Cardiac fibroblast (primary cell): Measurements from ENCODE around the gene SNX27.
"Not testable (repeated sequence)": the region's sequence is repeated elsewhere in the genome, so short reads cannot be mapped to it uniquely, and the experiment has no call there.

Experiments
- DNase-seq, 2 donors: peaks; one replicate each; pipeline versions ENCODE4 v3.0.0 to v3.0.0-alpha.2; 2010; ENCODE audit warnings: low read depth in 2 of 2
- H3K4me3 ChIP-seq, 2 donors: replicated peaks in 1 of 2; 1 replicate in 1 of 2; 2 replicates in 1 of 2; pipeline ENCODE4 v1.5.1; 2011; ENCODE audit warnings: low read depth in 2 of 2, low read length in 2 of 2, mild to moderate bottlenecking in 2 of 2, moderate library complexity in 1 of 2
- TF ChIP-seq, protein P1 (sequence below): IDR thresholded peaks from one replicate; pipeline ENCODE4 v1.5.1; 2011; ENCODE audit warnings: low read depth, mild to moderate bottlenecking, low read length, inconsistent platforms

The SNX27 gene

DNA sequence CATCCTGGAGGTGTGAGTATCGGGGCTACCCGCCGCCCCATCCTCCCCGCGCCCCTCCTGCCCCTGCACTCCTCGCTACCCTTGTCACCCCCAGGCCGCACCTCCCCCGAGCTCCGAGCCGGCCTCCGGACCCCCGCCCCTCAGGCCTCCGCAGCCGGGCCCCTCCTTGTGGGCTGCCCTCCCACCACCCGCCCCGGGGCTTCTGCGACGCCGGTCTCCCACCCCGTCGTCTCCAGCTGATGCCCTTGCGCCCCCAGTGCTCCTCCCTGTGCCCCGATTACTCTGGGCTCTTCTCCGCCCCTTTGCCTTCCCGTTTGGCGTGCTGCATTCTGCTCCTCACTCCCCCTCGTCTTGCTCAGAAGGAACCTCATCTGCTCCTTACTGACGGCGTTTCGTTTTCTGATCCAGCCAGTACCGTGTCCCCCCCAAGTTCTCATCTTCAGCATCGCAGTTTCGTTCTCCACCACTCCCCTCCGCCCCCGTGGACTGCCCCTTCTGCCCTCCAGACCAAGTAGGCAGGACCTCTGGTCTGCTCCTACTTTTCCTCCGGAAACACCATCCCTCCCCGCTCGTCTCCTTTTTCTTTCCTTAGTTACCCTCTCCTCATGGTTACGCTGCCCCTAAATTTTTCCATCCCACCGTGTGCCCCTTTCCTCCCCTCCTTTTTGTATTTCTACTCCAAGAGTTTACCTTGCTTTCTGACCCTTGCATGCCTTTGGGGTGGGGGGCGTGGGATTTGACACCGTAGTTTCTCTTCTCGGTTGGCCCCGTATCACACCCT, 841 bp downstream of the SNX27 start:
- H3K4me3 ChIP-seq = peak overlapping the region; percentile 77 to 88
- TF ChIP-seq, protein P1, sequence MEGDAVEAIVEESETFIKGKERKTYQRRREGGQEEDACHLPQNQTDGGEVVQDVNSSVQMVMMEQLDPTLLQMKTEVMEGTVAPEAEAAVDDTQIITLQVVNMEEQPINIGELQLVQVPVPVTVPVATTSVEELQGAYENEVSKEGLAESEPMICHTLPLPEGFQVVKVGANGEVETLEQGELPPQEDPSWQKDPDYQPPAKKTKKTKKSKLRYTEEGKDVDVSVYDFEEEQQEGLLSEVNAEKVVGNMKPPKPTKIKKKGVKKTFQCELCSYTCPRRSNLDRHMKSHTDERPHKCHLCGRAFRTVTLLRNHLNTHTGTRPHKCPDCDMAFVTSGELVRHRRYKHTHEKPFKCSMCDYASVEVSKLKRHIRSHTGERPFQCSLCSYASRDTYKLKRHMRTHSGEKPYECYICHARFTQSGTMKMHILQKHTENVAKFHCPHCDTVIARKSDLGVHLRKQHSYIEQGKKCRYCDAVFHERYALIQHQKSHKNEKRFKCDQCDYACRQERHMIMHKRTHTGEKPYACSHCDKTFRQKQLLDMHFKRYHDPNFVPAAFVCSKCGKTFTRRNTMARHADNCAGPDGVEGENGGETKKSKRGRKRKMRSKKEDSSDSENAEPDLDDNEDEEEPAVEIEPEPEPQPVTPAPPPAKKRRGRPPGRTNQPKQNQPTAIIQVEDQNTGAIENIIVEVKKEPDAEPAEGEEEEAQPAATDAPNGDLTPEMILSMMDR = no peak

DNA sequence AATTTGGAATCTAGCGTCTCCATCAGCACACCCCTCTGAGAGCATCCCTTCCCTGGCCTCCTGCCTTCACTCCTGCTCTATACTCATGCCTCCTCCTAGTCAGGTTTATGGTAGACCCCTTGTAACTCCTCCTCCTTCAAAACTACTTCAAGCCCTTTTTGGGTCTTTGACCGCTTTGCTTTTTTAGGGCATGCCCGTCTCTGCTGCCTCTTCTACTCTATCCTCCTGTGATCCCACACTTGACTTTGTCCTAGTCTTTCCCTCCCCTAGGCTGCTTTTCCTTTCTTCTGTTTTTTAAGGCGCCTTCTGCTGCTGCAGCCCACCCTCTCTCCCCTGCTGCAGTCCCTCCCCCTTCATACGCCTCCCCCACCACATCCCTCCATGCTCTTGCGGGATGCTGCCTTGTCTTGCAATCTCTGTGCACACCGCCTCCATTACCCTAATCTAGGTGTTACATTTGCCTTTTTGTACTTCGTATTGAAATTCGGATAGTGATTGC, 1.5 kb downstream of the SNX27 start:
- TF ChIP-seq, protein P1 = no peak
- H3K4me3 ChIP-seq = peak overlapping the region; percentile 77 to 88
- DNase-seq = no peak

More for the DNA sequence above, 841 bp downstream of the SNX27 start:
- DNase-seq = peak; percentile 23 to 44

DNA sequence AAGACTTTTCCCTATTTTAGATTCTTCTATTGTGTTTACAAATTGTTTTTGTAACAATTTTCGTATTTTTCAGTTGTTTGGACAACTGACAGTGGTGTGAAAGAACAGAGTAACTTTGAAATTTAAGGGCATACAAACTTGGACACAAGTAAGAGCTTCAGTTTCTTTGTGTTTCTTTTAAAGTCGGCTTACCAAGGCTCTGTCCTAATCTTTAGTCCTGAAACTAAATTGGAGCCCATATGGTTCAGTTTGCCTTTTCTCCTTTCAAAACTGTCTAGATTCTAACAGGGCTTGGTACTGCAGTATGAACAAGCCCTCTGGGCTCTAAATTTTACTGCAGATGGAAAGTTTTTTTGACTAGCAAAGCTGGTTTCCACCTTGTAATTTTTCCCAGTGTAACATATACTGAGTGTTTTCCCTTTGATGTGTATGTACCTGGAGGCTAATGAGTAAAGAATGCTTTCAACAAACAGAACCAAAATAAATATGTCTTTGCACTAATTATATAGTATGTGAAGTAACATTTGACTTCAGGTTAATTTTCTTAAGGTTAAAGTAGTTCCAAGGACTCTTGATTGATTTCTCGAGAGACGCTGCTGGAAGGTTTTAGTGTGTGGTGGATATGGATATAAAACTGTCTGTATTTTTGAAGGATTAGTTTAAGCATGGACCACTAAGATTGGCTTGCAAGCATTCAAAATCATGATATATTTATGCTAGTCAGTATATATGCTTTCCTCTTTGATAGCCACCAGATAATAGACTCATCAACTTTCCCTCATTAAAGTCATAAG, 4.1 kb downstream of the SNX27 start:
- no peak for DNase-seq
- TF ChIP-seq, protein P1 = no peak
- no peak overlapping the region for H3K4me3 ChIP-seq

DNA sequence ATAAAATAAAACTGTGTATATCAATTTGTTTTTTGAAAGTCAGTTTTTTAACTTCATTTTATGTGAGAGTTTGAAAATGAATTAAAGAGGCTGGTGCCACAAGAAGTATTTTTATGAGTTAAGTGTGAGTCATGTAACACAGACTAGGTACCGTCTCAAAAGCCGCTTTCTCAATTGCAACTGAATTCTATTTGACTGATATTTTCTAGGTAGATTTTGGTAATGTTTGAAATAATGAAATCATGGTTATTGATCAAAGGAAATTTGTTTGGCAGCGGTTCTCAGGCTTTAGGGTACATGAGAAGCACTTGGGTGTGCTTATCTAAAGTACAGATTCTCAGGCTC, 4.6 kb downstream of the SNX27 start:
- no peak overlapping the region for H3K4me3 ChIP-seq
- TF ChIP-seq, protein P1 = no peak
- peak in 1 of 2 donors; percentile 56 for DNase-seq

DNA sequence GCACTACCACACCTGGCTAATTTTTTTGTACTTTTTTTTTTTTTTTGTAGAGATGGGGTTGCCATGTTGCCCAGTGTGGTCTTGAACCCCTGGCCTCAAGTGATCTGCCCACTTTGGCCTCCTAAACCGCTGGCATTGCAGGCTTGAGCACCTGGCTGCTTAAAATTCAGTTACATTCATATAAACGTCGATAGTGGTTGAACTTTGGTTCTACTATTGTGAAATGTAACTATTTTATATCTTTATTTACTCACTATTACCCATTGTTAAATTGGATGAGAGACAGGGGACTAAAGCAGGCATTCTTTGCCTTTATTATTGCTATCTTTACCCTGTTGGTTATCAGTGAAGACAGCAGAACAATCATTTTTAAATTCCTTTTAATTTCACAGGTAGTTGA, 6.2 kb downstream of the SNX27 start:
- TF ChIP-seq, protein P1 = no peak
- H3K4me3 ChIP-seq = no peak overlapping the region

DNA sequence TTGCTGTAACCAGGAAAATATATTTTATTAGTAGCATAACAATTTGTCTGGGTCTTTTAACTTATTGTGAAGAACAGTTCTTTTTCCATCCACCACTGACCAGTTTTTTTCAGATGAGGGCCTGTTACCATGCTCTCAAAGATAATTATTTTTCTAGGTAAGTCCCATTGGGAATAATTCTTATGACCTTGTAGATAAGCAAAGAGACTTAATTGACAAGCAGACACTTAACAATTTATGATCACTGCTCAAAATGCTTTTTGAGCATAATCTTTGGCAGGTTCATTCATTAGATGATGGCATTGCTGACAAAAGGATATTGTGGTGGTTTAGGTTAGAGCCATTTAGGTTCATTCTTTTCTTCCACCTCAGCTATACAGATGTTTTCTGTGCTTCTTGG, 6.6 kb downstream of the SNX27 start:
- DNase-seq = no peak
- TF ChIP-seq, protein P1 = no peak
- H3K4me3 ChIP-seq = no peak overlapping the region

More for the DNA sequence above, 6.2 kb downstream of the SNX27 start:
- no peak for DNase-seq

DNA sequence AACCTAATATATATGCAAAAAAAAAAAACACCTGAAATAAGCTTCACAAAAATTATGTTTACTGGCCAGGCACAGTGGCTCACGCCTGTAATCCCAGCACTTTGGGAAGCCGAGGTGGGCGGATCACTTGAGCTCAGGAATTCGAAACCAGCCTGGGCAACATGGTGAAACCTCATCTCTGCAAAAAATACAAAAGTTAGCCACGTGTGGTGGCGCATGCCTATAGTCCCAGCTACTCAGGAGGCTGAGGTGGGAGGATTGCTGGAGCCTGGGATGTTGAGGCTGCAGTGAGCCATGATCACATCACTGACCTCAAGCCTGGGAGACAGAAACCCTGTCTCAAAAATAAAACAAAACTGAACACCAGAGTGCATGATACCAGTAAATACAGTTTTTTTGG, 7.1 kb downstream of the SNX27 start:
- not testable (repeated sequence) for H3K4me3 ChIP-seq, DNase-seq
